Activated CD4-positive, alpha-beta T cell treated with anti-CD3 and anti-CD28 coated beads, Interleukin-2, amount 50 U/mL, for 16 hours (primary cell): ENCODE measurements around the gene EIF4A3.
A peak's percentile ranks its signal among the peaks of the same experiment; 100 is the strongest.

ENCODE experiments used
- DNase-seq: peaks from one replicate; pipeline ENCODE4 v3.0.0-alpha.2; 2020

Gene EIF4A3

GRCh38 chr17:80111702-80112470 is 35.0 kb downstream of the EIF4A3 start:
- DNase-seq: no peak

GRCh38 chr17:80110927-80111701 is 35.8 kb downstream of the EIF4A3 start:
- DNase-seq: no peak

GRCh38 chr17:80110447-80110812 is 36.5 kb downstream of the EIF4A3 start:
- no peak for DNase-seq

GRCh38 chr17:80109713-80110446 is 37.0 kb downstream of the EIF4A3 start:
- no peak for DNase-seq

- DNase-seq: no peak
These were observed 37.8 kb downstream of the EIF4A3 start for GRCh38 chr17:80109066-80109660.

GRCh38 chr17:80108036-80108971 is 38.6 kb downstream of the EIF4A3 start:
- no peak for DNase-seq

- no peak for DNase-seq
These were observed 39.5 kb downstream of the EIF4A3 start for GRCh38 chr17:80107231-80108021.

GRCh38 chr17:80106751-80107150 is 40.2 kb downstream of the EIF4A3 start:
- no peak for DNase-seq

- DNase-seq: no peak
These were observed 40.8 kb downstream of the EIF4A3 start for GRCh38 chr17:80106176-80106575.

GRCh38 chr17:80105762-80106161 is 41.2 kb downstream of the EIF4A3 start:
- no peak for DNase-seq

- DNase-seq: no peak
These were observed 42.0 kb downstream of the EIF4A3 start for GRCh38 chr17:80104956-80105375.

GRCh38 chr17:80104321-80104955 is 42.5 kb downstream of the EIF4A3 start:
- DNase-seq: no peak

- no peak for DNase-seq
These were observed 43.4 kb downstream of the EIF4A3 start for GRCh38 chr17:80103449-80104085.

GRCh38 chr17:80102664-80103448 is 44.1 kb downstream of the EIF4A3 start:
- DNase-seq: no peak

GRCh38 chr17:80101946-80102663 is 44.8 kb downstream of the EIF4A3 start:
- no peak for DNase-seq

GRCh38 chr17:80101011-80101945 is 45.6 kb downstream of the EIF4A3 start, which contains the start of gene GAA:
GAA (plus strand) TSS chr17:80101581; CDS start chr17:80104587, 3,006 bp downstream.
- DNase-seq: peak; percentile 87

- DNase-seq: no peak
These were observed 46.9 kb downstream of the EIF4A3 start for GRCh38 chr17:80100035-80100323.
